GM10847 (cell line): ENCODE data around the gene NFIL3.

ENCODE experiments used
- POLR2A ChIP-seq: IDR thresholded peaks from 2 replicates; pipeline ENCODE4 v1.6.1; 2011; ENCODE audit not compliant: insufficient read length; ENCODE audit errors: extremely low read depth

The NFIL3 gene

DNA sequence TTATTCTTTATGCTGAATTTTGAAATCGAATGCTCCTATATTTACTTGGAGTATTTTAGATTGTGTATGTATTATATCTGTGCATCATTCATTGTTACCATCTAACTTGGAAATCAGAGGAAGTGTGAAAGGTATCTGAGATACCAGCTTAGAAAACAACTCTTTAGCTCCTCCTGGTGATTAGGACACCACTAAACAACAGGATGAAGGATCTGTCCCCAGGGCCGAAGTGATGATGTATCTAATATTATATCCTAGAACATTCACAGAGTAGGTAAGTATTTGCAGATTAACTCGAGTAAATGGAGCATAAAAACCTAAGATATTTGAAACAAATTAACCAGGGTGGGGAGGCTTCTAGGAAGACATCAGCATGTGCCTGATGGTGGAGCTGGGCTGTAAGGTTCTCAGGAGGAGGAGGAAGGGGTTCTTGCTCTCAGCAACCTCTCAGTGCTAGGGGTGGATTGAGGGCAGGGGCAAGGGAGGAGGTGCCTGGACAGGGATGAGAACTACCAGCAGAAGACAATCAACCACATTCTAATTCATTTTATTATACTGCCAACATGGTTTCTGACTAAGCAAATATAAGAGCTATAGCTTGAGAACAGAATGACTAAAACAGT is 2.6 kb upstream of the NFIL3 start:
- no peak for TF ChIP-seq POLR2A

GRCh38 chr9:91425271-91425670 is 1.6 kb upstream of the NFIL3 start:
- no peak for TF ChIP-seq POLR2A

GRCh38 chr9:91424403-91425176 is 958 bp upstream of the NFIL3 start:
- no peak for TF ChIP-seq POLR2A

DNA sequence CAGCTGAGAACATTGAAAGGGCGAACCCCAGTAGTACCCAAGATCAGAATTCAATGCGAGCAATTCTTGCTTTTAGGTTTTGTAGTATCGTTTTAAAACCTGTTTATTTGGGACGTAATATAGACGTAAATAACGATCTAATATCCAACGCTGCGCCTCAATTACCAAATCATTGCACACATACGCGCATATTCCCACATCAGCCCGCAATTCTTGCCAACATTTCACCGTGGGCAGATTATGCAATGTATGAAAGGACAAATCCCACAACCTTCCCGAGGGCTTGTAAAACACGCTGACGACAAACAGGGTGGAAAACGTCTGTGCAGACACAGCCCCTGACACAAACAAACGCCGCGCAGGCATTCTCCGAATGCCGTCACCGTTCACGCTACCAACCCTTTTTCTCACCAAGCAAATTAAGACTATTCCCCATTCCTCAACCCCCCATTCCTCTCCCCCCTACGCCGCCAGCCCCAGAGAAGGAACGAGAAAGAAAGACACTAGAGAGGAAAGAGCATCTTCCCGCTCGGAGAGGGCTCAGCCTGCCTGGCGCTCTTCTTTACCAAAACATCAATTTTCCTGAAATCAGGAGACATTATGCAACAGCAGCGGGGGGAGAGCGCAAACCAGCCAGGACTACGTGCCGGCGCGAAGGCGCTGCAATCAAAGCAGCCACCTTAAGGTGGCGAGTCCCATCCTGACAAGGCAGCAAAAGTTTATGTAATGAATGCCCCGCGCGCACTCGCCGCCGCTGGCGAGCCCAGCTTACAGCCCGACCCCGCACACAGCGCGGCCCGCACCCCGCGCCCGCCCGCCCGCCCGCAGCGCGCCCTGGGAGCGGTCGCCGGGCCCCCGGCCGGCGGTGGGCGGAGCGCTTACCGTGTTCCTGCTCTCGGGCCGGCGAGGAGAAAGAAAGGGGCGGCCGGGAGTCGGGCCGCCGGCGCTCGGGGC is 597 bp downstream of the NFIL3 start:
- no peak for TF ChIP-seq POLR2A

DNA sequence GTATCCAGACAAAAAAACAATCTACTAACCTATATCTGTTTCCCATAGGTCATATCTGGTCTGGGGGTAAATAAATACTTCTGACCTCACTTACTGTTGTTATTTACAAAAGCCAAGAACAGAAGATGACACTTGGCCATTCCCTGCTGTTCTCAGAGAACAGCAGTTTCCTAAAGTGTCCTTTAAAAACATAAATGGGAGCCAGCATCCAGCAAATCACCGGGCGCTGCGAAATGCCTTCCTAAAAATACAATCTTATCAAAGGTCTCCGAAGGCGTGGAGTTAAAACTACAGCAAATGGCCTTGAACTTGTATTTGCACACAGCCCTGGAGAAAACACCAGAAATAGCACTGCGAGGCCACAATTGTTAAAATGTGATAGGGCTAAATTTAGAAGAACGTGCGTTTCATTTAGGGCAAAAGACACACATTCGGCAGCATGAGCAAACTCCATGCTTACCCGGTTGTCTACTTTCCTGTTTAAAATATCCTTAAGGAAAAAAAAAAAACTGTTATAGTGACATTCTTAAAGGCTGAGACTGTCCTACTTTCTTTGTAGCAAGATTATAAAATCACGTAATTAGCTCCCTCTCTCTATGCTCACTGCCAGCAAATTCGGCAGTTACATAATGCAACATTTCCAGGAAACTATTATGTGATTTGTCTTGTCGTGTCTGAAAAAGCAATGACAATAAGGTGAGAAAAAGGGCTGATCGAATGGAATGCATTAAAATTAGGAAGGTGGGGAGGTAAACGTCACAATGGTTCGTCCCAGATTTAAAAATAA is 1.5 kb downstream of the NFIL3 start:
- TF ChIP-seq POLR2A: no peak

- TF ChIP-seq POLR2A: no peak
Observed at GRCh38 chr9:91421128-91421765, 2.4 kb downstream of the NFIL3 start.

DNA sequence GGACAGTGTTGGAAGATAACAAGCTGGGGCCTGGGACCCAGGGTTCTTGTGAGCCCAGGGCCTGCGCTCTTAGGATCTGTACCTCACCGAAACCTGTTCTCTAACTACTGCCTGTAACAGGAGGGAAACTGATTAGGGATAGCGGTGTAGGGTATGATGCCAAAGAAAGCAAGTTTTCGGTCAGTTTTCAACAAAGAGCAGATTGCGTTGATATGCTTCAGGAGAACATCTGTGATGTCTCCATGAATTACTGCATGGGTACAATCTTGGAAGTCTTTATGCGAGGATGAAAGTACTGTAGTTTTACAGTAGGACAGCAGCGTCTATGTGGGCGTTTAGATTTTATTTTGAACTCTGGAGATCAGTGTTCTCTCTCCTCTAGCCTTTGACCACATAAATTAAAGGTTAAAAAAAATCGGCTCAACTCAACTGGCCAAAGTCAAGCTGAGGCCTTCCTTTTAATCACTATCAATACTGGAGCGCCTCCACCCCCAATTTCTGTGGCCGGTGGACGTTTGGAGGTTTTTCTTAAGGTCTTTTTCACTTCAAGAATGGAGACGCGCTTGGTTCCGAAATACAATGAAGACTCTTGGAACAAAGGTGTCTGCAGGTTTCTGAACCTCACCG is 3.0 kb downstream of the NFIL3 start:
- TF ChIP-seq POLR2A: no peak

GRCh38 chr9:91419222-91420191 is 4.1 kb downstream of the NFIL3 start:
- no peak for TF ChIP-seq POLR2A

GRCh38 chr9:91418215-91418610 is 5.4 kb downstream of the NFIL3 start:
- TF ChIP-seq POLR2A: no peak

GRCh38 chr9:91417602-91418214 is 5.9 kb downstream of the NFIL3 start:
- no peak for TF ChIP-seq POLR2A

- no peak for TF ChIP-seq POLR2A
Observed at GRCh38 chr9:91416096-91416712, 7.4 kb downstream of the NFIL3 start.

DNA sequence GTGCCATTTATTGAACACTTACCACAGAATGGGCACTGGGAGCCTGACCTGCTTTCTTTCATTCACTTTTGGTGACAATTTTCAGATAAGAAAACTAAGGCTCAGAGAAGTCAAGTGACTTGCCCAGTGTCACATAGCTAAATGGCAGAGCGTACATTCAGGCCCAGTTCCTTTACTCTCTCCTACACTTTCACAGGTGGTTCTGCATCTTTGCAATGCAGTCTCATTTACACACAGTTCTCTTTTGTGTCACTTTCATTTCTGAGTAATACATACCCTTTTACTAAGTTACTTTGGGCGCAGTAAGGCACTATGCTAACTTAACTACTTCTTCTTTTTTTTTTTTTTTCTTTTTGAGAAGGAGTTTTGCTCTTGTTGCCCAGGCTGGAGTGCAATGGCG is 8.3 kb downstream of the NFIL3 start:
- TF ChIP-seq POLR2A: no peak
